Measurements from ENCODE around the gene GAS6. TPM values are rescaled to one million over a fixed set of nuclear protein-coding genes. Genes with fewer than 3 reads are reported as not detected.

Gene GAS6
- total RNA-seq, 1 donor from 2014 or later = 197 TPM

GRCh38 chr13:113817860-113818691, 45.8 kb downstream of the GAS6 start:
- H3K4me3 ChIP-seq = no peak overlapping the region
- TF ChIP-seq CTCF (IDR thresholded peaks at IDR 0.05) = no peak
- peaks cover 59% of the 10 kb centered on the region for H3K4me1 ChIP-seq
- peak overlapping the region; percentile 36 for H3K27ac ChIP-seq
- intact Hi-C loops (cut with DNase I) = no loop called here
- no peaks in the 10 kb centered on the region for H3K27me3 ChIP-seq
- H3K36me3 ChIP-seq = peaks cover 3% of the 10 kb centered on the region
- no peaks in the 10 kb centered on the region for H3K9me3 ChIP-seq
- DNase-seq = no peak
- ATAC-seq = no peak

- peak; percentile 92 for DNase-seq
- no peaks in the 10 kb centered on the region for H3K36me3 ChIP-seq
- peak; percentile 87 for TF ChIP-seq CTCF (IDR thresholded peaks at IDR 0.05)
- H3K27ac ChIP-seq = peak overlapping the region; percentile 36
- no peaks in the 10 kb centered on the region for H3K9me3 ChIP-seq
- peaks cover 59% of the 10 kb centered on the region for H3K4me1 ChIP-seq
- ATAC-seq = peak; percentile 65
- intact Hi-C loops (cut with DNase I) = no loop called here
- H3K27me3 ChIP-seq = no peaks in the 10 kb centered on the region
- no peak overlapping the region for H3K4me3 ChIP-seq
Measured at GRCh38 chr13:113816946-113817859, 46.7 kb downstream of the GAS6 start.

DNA sequence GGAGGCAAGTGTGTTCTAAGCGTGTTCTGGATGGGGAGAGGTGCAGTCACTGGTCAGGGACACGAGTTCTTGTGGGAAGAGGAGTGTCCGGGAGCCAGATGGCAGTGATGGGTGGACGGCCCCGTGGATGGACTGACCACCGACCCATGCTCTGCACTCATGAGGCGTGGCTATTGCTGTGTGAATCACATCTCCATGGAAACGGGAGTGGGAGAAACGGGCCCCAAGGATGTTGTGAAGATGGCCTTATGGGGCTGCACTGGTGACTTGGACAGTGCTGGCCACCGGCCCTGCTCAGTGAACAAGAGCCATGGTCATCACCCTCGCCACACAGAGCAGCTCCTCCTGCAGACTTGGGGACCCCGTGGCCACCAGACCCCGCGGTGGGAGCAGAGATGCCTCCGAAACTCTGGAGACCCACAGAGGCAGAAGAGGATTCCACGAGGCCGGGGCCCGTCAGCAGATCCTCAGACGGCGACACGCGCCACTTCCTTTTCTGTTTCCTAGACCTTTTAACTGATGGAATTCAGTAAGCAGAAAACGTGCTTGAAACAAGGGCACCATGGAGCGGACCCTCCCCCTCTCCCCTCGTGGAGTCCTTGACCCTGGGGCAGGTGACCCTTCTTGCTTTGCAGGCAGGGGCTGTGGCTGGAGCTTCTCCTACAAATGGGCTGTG, 47.5 kb downstream of the GAS6 start:
- intact Hi-C loops (cut with DNase I) = no loop called here
- H3K27ac ChIP-seq = peak overlapping the region; percentile 3
- H3K4me1 ChIP-seq = peaks cover 51% of the 10 kb centered on the region
- no peaks in the 10 kb centered on the region for H3K9me3 ChIP-seq
- no peak for TF ChIP-seq CTCF (IDR thresholded peaks at IDR 0.05)
- H3K27me3 ChIP-seq = no peaks in the 10 kb centered on the region
- no peaks in the 10 kb centered on the region for H3K36me3 ChIP-seq
- DNase-seq (no peak), ATAC-seq (no peak)
- no peak overlapping the region for H3K4me3 ChIP-seq

DNA sequence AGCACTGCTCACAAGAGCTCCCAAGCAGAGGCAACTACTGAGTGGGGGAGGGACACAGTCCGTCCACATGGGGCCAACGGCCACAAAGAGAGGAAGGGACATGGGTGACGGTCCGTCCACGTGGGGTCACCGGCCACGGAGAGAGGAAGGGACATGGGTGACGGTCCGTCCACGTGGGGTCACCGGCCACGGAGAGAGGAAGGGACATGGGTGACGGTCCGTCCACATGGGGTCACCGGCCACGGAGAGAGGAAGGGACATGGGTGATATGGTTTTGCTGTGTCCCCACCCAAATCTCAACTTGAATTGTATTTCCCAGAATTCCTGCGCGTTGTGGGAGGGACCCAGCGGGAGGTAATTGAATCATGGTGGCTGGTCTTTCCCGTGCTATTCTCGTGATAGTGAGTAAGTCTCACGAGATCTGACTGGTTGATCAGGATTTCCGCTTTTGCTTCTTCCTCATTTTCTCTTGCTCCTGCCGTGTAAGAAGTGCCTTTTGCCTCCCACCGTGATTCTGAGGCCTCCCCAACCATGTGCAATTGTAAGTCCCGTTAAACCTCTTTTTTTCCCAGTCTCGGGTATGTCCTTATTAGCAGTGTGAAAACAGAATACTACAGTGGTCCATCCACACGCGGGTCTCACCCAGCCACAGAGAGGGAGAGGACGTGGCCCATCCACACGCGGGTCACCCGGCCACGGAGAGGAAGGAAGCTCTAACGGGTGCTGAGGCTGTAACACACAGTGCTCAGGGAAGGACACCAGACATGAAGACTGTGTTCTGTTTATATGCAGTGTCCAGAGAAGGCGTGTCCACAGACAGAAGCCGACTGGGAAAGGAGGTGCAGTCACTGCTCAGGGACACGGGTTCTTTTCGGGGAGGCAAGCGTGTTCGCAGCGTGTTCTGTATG, 48.5 kb downstream of the GAS6 start:
- H3K27me3 ChIP-seq = no peaks in the 10 kb centered on the region
- DNase-seq (no peak), ATAC-seq (peak; percentile 39)
- TF ChIP-seq CTCF (IDR thresholded peaks at IDR 0.05) = no peak
- no peaks in the 10 kb centered on the region for H3K36me3 ChIP-seq
- no peaks in the 10 kb centered on the region for H3K9me3 ChIP-seq
- peak overlapping the region; percentile 38 for H3K4me3 ChIP-seq
- H3K27ac ChIP-seq = no peak overlapping the region
- peaks cover 43% of the 10 kb centered on the region for H3K4me1 ChIP-seq
- intact Hi-C loops (cut with DNase I) = no loop called here

DNA sequence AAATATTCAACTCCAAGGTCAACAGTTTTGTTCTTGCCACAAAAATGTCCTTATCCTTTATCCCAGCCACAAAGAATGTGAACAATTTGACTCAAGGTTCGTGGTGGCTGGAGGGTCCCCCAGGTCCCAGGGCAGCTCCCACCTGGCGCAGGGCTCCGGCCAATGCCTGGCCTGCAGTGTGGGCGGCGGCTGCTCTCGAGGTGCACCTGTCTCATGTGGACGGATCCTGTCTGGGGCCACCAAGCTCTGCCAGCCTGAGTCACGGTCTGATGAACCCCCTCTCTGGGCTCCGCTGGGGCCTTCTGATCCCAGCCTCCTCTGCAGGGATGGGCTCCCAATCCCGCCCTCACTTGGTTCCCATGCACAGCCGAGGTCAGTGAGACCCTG, 49.4 kb downstream of the GAS6 start:
- Histone ChIP-seq H3K4me1 (peaks cover 36% of the 10 kb centered on the region), H3K9me3 (no peaks in the 10 kb centered on the region), H3K27ac (peak overlapping the region; percentile 68), H3K36me3 (no peaks in the 10 kb centered on the region), H3K27me3 (no peaks in the 10 kb centered on the region), H3K4me3 (no peak overlapping the region)
- ATAC-seq (peak; percentile 51), DNase-seq (peak; percentile 79)
- no peak for TF ChIP-seq CTCF (IDR thresholded peaks at IDR 0.05)
- intact Hi-C loops (cut with DNase I) = no loop called here

All from upper lobe of right lung (tissue), 1 donor.